Activated CD4-positive, CD25-positive, alpha-beta regulatory T cell treated with anti-CD3 and anti-CD28 coated beads, Interleukin-2, amount 50 U/mL, for 72 hours (primary cell): ENCODE data around the gene TUBB4B.
A peak's percentile ranks its signal among the peaks of the same experiment; 100 is the strongest.
"Not testable (repeated sequence)": the region's sequence is repeated elsewhere in the genome, so short reads cannot be mapped to it uniquely, and the experiment has no call there.

Experiments
- DNase-seq: peaks from one replicate; pipeline ENCODE4 v3.0.0; 2021

TUBB4B gene

DNA sequence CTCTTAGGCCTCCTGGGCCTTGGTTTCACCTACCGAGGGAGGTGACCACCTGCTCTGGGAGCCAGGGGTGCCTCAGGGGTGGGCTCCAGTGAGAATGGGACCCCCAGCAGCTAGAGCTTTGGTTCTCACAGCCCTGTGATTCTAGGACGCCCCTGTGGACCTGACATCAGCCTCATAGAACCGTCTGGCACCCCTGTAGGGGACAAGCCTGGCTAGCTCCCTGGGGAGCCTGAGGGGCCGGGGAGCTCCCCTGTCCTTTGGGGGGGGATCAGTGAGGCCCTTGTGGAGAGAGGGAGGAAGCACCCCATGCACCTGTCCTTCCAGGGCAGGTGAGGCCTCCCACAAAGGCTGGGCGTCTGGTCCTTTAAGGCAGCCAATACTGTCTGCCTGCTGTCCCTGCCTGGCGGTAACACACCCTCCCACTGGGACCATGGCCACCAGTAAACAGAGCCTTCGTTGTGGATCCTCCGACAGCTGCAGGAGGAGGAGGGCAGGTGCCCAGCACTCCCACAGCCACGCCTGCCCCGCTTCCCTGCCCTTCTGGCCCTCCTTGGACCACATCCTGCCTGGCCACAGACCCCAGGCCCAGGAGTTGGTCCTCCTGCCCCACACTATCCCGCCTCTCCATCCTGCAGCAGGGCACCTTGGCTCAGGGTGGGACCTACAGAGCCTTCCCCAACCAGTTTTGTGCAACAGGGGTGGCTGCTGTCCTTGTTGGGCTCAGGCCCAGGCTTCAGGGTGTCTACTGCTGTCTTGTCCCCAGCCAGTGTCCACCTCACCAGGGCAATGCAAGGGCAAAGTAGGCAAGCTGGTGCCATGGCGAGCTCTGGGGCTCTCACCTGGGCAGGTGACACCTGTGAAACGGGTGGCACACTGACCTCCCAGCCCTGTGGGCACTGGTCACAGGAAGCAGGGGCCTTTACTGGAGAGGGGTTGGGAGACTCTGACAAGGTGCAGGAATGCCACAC is 3.0 kb upstream of the TUBB4B start:
- DNase-seq = no peak

DNA sequence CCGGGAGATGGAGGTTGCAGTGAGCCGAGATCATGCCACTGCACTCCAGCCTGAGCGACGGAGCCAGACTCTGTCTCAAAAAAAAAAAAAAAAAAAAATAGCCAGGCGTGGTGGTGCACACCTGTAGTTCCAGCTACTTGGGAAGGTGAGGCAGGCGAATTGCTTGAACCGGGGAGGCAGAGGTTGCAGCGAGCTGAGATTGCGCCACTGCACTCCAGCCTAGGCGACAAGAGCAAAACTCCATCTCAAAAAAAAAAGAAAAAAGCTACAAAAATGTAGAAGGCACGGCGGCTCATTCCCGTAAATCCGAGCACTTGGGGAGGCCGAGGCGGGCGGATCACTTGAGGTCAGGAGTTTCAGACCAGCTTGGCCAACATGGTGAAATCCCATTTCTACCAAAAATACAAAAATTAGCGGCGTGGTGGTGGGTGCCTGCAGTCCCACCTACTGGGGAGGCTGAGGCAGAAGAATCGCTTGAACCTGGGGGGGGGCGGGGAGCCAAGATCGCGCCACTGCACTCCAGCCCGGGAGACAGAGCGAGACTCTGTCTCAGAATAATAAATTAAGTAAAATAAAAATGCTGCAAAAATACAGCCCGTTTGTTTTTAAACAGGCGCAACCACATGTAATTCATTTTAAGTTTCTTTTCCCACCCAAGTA is 1.4 kb upstream of the TUBB4B start:
- not testable (repeated sequence) for DNase-seq

DNA sequence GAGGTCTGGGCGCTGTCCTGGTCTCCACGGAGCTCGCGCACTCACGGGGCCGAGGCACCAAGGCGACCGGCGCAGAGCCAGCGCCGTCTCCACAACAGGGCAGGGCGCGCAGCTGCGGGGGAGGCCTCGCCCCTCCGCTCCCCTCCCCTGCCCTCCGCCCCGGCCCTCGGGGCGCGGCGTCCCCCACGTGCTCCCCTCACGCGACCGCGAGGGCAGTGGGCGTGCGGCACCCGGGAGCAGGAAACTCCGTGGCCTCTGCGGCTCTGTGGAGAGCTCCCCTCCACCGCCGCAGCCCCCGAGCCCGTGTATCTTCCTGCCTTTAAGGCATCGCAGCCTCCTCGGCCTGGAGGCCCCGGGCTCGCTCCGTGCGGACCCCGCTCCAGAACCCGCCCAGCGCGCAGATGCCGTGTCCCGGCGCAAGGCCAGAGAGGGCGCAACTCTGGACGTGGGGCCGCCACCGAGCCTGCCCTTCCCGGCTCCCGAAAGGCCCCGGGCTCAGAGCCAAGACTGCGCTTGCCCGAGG is 708 bp upstream of the TUBB4B start:
- peak; percentile 73 for DNase-seq

DNA sequence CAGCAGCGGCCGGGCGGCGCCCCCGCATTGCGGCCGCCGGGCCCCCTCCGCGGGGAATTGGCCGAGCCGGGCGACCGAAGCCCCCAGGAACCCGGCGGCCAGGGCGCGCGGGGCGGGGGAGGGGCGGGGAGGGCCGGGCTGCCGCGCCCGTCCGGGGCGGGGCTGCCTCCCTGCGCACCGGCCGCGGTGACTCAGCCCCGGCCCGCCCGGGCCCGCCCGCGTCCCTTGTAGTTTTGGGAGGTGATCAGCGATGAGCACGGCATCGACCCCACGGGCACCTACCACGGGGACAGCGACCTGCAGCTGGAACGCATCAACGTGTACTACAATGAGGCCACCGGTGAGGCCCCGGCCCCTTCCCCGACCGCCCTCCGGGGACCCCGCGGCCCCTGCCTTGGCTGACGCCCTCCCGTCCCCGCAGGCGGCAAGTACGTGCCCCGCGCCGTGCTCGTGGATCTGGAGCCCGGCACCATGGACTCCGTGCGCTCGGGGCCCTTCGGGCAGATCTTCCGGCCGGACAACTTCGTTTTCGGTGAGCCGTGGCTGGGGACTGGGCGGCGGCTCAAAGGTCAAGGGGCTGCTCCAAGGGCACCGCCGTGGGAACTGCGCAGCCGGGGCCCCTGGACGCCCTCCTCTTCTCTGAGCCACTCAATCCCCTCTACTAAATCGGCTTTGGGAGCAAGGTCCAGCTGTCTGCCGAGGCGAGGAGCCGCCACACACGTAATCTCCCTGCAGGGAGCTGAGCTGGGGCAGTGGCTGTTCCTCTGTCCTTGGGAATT is 592 bp downstream of the TUBB4B start:
- DNase-seq = peak; percentile 72

DNA sequence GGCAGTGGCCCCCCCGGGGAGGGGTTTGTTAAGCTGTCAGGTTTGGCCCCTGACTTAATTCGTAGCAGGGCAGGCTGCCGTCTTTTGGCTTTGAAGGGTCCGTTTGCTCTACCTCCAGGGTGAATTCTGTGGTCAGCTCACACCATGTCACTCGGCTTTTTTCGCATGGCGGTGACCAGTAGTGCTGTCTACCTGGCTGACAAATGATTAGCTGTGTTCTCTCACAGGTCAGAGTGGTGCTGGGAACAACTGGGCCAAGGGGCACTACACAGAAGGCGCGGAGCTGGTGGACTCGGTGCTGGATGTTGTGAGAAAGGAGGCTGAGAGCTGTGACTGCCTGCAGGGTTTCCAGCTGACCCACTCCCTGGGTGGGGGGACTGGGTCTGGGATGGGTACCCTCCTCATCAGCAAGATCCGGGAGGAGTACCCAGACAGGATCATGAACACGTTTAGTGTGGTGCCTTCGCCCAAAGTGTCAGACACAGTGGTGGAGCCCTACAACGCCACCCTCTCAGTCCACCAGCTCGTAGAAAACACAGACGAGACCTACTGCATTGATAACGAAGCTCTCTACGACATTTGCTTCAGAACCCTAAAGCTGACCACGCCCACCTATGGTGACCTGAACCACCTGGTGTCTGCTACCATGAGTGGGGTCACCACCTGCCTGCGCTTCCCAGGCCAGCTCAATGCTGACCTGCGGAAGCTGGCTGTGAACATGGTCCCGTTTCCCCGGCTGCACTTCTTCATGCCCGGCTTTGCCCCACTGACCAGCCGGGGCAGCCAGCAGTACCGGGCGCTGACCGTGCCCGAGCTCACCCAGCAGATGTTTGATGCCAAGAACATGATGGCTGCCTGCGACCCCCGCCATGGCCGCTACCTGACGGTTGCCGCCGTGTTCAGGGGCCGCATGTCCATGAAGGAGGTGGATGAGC is 1.4 kb downstream of the TUBB4B start:
- DNase-seq = no peak

DNA sequence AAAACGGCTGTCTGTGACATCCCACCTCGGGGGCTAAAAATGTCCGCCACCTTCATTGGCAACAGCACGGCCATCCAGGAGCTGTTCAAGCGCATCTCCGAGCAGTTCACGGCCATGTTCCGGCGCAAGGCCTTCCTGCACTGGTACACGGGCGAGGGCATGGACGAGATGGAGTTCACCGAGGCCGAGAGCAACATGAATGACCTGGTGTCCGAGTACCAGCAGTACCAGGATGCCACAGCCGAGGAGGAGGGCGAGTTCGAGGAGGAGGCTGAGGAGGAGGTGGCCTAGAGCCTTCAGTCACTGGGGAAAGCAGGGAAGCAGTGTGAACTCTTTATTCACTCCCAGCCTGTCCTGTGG is 2.2 kb downstream of the TUBB4B start:
- not testable (repeated sequence) for DNase-seq

DNA sequence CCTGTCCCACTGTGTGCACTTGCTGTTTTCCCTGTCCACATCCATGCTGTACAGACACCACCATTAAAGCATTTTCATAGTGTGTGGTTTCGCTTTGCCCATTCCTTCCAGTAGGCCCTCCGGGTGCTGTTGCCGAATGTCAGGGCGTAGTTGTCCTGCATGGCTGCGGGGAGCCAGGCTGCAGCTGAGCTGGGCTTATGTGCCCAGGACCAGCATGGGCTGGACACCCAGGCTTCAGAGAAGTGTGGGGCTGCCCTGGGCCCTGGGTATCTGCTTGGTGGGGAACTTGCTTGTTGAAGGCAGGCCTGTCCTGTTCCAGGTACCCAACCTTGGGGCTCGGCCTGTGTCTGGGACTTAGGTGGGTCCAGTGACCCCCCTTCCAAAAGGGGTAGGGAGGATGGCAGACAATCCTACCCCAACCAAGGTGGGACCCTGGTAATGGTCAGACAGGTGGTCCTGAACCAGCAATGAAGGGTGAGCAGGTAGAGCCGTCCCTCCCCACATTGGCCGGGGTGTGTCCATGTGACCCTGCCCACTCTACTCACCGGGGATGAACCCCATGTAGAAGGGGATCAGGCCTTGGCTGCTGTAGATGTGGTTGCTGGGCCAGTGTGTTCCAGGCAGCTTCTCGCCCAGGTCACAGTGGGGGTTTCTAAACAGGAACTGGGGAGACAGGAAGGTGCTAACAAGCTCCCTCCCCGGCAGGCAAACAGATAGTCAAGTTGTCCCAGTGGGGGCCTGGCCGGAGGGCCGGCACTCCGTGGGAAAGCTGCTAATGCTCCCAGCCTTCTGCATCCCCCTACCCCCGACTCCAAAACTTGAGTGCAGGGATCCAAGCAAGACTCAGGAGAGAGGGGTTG is 2.8 kb downstream of the TUBB4B start:
- DNase-seq = no peak

DNA sequence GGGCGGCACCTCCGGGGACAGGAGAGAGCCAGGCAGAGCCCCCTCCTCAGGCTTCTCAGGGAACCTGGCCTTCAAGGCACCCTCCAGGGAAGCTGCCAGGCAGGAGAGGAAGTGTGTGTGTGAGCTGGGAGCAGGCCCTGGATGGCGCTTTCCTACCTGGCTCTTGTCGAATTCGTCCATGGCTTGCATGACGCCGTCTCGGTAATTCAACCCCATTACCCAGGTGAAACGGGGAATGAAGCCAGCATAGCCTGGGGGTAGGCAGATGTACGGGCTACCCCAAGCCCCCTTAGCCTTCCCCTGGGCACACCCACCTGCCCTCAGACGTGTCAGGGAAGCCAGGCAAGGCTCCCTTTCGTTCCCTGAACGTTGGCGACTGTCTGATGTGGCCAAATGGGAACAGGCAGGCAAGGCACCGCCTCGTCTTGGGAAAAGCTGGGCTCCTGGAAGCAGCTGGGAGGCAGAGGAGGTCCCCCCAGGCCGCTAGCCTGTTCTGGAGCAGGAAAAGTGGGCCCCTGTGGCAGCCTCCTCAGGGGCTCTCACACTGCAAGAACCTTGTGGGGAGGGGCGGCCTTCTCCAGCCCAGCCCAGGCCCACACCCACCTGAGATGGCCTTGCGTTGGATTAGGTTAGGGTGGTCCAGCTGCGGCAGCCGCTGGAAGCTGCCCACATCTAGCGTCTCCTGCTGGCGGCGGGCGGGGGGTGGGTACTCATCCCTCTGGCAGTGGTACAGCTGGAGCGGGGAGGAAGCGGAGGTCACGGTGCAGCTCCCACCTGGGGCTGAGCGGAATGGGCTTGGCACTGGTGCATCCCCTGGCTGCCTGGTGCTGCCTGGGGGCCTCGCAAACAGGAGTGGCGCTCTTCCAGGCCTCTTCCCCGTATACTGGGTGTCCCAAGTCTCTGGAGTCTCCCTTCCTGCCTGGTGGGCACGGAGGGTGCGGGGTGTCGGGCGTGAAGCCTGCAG is 3.7 kb downstream of the TUBB4B start:
- no peak for DNase-seq

DNA sequence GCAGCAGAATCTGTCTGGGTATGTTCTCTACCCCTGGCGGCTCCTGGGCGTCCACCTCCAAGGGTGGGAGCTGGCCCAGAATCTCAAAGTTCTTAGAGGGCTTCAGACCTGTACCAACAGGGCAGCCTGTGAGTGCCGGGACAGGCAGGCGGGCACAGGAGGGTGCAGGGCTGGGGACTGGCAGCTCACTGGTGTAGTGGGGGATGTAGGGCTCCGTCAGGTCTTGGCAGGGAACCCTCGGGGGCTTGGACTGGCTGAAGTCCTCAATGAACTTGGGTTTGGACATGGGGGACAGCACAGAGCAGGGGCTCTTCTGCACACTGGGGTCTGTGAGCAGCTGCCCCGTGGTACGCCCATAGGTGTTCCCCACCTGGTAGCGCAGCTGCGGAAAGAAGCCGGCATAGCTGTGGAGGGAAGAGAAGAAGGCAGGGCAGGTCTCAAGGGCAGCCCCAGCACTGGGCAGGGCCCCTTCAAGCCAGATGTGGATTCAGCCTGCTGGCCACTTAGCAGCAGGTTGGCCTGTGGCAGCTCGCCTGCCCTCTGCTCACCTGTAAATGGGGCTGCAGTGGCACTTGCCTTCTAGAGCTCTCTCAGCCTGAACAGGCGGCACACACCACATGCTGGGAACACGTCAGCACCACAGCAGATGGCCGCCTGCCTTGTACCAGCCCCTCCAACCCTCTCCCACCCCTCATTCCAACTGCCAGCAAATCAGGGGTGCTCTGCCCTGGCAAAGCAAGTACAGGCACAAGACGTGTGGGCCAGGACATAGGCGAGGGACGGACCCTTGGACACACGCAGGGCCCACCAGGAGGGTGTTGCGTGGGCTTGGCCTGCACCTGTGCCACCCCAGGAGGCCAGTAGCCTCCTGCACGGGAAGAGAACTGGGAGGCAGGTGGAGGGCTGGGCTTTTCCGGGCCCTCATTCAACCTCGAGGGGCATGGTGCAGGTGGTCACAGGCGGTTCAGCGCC is 4.6 kb downstream of the TUBB4B start:
- no peak for DNase-seq

DNA sequence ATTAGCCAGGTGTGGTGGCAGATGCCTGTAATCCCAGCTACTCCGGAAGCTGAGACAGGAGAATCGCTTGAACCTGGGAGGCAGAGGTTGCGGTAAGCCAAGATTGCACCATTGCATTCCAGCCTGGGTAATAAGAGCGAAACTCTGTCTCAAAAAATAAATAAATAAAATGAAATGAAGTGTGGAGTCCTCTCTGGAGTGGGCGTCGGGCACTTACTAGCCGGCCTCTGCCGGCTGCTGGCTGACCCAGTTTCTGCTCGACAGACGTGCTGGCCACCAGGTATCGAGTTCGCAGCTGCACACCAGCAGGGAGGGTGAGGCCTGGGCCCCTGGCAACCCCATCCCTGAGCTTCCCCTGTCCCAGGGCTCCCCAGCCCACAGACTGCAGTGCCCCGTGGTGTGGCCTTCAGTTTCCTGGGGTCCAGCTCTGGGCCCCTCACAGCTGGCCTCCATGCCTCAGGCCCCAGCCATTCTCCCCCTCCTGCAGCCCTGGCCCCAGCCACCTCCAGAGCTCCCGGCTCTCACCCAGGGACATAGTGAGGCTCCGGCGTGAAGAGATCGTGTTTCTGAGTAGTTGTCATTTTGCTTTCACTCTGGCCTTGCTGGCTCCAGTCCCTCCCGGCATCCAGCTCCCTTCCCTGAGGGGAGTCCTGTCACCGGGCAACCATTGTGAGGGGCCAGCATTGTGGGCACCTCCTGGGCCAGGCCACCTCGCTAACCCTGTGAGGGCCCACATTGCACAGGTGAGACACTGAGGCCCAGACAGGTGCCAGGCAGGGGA is 6.2 kb downstream of the TUBB4B start:
- DNase-seq = no peak

DNA sequence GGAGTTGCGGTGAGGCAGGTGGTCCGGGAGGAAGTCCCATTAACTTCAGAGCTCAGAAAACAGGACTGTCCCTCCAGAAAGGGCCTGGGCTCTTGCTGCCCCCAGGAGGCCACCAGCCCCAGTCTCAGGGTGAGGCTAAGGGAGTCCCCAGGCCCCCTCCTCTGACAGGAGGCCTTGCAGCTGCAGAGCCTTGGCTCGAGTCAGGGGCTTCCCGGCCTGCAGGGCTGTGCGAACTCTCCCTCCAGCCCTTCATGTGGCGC is 6.8 kb downstream of the TUBB4B start:
- no peak for DNase-seq

DNA sequence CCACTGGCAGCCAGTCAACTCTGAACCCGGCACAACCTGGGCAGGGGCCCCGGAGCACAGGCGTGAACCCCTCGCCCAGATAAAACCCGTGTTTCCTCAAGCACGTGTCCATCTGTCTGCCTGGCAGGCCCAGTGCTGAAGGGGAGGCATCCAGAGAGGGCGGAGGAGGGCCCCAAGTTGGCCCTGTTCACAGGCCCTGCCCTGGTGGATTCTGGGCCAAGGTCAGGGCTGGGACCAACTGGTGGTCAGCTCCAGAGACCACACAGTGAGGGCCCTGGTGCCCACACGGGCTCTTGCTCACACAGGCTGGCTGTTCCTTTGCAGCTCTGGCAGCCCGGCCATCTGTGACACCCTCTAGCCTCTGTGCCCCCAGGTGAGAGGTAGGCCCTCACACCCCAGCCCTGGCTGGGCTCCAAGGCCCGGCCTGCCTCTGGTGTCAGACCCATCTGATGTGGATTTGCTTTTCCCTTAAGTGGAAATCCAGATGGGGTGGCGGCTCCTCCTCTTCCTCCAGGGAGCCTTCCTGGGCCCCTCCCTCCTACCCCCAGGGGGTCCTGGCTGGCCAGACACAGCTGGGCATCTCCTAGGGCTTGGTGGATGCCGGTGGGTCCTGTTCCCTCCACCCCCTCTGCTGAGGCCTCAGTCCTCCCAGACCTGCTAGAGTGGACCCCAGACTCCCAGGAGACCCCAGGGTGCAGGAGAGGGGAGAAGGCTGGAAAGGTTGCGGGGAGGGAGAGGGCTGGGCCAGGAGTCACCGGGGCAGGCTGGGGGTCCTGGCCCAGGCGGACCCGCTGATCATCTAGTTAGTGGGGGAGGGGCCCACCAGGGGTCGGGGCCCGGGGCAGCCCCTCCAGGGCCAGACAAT is 9.5 kb downstream of the TUBB4B start:
- DNase-seq = no peak

DNA sequence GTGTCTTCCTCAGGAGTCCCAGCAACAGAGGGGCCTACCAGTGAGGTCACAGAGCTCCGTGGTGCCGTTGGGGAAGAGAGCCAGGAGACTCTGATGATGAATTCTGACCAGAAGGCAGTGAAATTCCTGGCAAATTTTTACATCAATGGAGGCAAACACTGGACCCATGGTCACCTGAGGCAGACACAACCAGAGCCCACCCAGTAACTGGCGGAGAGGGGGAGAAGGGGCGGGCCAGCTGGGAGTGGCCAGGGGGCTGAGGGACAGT is 10.0 kb downstream of the TUBB4B start, which contains the start of gene STPG3:
STPG3 (plus strand) TSS at position 93 of the 268 bp plus-strand sequence; CDS start at position 94, 1 bp downstream.
- DNase-seq = no peak

DNA sequence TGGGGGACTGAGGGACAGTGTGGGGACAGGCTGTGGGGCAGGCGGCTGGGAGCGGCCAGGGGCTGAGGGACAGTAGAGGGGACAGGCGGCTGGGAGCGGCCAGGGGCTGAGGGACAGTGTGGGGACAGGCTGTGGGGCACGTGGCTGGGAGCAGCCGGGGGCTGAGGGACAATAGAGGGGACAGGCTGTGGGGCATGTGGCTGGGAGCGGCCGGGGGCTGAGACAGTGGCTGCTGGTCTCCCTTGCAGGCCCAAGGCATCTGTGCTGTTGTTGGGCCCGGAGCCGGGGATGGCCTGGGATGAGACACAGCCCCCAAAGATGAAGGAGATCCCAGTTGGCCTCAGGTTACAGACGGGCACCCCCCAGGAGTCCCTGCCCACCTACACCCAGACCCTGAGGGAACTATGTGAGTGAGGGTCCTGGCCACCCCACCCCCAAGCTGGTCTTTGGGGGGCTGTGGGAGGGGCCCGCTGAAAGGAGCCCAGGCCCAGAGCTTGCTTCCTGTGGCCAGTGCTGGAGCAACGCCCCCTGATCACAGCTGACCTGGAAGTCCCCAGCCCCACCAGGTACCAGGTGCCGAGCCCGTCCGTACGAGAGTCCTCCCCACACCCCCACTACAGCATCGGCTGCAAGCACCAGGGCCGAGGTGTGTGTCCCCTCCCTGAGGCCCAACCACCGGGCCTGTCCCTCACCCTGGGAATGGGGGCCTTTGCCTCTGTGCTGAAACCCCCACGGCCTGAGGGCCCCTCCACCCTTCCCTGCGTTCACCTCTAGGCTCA is 10.6 kb downstream of the TUBB4B start:
- no peak for DNase-seq

DNA sequence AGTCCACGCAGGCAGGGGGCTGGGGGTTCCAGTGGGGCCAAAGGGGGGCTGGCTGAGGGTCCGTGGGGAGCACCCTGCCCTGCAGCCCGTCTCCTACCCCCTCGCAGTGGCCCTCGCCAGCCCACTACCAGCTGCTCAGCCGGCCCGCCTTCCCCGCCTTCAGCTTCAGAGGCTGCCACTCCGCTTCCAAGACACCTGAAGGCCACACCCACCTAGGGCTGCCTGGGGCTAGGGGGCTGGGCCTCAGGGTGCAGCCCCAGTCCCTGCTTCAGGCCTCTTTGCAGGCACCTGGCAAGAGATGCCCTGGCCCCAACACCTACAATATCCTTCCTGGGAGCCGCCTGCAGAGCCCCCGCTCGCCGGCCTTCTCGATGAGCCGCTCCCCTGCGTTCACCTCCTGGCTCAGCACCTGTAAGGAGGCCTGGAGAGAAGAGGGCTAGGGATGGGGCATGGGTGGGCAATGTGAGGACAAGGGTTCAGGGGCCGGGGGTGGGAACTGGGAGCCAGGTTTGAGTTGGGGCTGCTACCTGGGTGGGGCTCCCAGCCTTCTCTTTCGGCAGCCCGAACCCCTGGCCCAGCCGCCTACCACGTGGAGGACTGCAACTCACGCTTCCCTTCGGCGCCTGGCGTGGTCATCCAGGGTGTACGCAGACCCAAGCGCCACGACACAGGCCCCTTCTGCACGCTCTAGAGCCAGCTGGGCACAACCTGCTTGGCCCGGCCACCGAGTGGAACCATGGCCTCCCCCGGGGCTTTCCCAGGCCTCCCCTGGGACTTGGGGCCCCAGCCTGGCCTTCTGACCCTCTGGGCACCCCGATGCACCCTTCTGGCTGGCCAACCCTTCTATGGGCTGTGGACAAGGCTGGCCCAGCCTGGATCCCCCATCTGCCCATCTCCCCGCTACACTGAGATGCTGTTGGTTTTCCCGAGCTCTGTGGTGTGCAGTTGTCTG is 11.7 kb downstream of the TUBB4B start:
- DNase-seq = no peak
